Fibroblast of mammary gland (primary cell): ENCODE results near the gene SPIRE1.

ENCODE experiments used
- DNase-seq: peaks from one replicate; pipeline ENCODE4 v3.0.0-alpha.2; 2010; ENCODE audit warnings: low read depth
- H3K4me3 ChIP-seq: 2 replicates; pipeline ENCODE4 v1.5.1; 2011; ENCODE audit warnings: low read depth, mild to moderate bottlenecking, low read length, moderate library complexity; ENCODE audit not compliant: control insufficient read depth
- TF ChIP-seq, protein P1 (sequence below): conservative IDR thresholded peaks from 2 replicates; pipeline ENCODE4 v1.5.1; 2011; ENCODE audit warnings: low read depth, low read length, inconsistent platforms; ENCODE audit not compliant: control insufficient read depth, insufficient read depth

The SPIRE1 gene

DNA sequence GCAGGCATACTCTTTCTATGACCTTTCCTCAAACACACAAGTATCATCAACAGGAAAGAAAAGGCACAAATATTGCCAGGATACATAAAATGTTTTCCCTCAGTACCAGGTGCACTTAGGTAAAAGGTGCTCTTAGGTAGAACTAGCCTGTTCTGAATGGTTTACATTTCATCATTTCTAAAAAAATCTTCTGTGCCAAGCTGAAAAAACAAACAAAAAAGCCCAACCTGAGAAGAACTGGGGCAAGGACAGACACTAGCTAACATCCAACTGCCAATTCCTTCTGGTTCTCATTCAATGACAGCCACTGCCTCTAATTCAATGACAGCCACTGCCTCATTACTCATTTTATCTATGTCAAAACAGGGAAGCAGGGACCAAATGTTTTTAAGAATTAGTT, 68.5 kb downstream of the SPIRE1 start:
- no peak overlapping the region for H3K4me3 ChIP-seq
- TF ChIP-seq, protein P1, sequence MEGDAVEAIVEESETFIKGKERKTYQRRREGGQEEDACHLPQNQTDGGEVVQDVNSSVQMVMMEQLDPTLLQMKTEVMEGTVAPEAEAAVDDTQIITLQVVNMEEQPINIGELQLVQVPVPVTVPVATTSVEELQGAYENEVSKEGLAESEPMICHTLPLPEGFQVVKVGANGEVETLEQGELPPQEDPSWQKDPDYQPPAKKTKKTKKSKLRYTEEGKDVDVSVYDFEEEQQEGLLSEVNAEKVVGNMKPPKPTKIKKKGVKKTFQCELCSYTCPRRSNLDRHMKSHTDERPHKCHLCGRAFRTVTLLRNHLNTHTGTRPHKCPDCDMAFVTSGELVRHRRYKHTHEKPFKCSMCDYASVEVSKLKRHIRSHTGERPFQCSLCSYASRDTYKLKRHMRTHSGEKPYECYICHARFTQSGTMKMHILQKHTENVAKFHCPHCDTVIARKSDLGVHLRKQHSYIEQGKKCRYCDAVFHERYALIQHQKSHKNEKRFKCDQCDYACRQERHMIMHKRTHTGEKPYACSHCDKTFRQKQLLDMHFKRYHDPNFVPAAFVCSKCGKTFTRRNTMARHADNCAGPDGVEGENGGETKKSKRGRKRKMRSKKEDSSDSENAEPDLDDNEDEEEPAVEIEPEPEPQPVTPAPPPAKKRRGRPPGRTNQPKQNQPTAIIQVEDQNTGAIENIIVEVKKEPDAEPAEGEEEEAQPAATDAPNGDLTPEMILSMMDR = no peak
- DNase-seq = no peak

DNA sequence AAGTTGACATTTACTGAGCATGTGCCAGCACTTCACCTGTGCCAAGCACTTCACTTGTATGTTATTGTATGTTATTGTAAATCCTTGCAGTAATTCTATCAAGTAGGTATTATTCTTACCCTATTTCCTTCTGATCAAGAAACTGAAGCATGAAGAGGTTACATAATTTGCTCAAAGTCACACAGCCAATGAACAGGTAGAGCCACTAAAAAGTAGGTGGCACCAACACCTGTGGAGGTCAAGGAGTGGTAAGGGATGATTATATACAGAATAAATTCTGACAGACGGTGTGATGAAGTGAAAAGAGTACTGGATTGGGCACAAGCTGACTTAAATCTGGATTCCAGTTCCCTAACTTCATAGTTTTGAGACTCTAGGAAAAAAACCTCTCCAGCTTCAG, 71.0 kb downstream of the SPIRE1 start:
- TF ChIP-seq, protein P1 = no peak
- DNase-seq = no peak

DNA sequence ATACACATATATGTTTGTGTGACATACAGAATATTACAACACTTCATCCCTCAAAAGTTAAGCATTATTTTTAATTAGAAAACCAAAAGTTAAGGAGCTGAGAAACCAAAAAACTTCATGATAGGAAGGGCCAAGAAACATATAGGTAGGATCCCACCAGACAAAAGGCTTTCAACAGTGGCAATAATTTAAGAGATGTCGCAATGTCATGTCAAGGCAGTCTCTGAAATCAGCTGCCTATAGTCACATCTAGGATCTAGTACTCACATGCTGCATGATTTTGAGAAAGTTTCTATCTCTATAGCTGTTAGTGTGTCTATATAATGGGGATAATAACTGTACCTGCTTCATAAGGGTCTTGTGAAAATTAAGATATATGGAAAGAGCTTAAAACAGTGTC, 72.7 kb downstream of the SPIRE1 start:
- TF ChIP-seq, protein P1 = no peak
- DNase-seq = no peak
- no peak overlapping the region for H3K4me3 ChIP-seq

More for the DNA sequence above, 71.0 kb downstream of the SPIRE1 start:
- no peak overlapping the region for H3K4me3 ChIP-seq

DNA sequence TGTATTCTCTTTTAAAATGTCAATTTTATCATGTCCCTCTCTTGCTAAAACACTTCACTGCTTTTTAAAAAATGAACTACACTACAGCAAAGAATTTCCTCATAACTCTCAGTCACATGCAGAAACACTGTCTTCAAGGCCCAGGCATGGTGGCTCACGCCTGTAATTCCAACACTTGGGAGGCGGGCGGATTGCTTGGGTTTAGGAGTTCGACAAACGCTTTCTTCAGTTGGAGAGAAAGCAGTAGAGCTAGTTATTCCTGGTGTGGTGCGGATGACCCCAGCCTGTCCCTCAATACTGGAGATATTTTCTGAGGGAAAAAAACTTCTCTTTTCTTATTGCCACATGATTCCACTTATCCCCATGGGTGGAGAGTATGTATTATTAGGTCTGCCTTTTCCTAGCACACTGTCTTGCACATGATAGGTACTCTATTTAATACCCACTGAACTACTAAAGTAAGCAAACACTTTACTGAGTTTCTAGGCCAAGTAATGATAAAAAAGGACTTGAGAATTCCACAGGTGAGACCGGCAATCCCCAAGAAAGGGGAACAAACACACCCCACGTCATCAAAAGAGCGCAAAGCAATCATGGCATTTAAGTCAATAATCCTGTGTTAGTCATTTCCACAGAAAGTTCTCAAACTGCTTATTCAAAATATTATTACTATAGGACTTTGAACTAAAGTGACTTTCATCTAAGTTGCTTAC, 77.1 kb downstream of the SPIRE1 start:
- DNase-seq = no peak
- TF ChIP-seq, protein P1 = no peak

DNA sequence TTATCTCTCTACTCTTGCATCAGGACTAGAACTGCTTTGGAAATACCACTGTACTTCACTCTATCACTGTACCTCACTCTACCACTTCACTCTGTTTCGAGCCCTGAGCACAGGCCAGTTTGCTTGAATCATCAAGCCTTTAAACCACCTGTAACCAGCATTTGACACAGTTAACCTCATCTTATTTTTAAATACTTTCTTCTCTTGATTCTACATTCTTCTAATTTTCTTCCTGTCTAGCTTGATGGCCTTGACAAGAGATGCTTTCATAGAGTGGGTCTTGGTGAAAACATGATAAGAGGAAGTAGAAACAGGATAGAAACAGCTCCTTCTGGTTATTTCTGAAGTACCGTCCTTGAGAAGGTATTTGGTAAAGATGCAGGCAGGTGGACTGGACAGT, 78.1 kb downstream of the SPIRE1 start:
- DNase-seq = no peak

More for the DNA sequence above, 77.1 kb downstream of the SPIRE1 start:
- no peak overlapping the region for H3K4me3 ChIP-seq

DNA sequence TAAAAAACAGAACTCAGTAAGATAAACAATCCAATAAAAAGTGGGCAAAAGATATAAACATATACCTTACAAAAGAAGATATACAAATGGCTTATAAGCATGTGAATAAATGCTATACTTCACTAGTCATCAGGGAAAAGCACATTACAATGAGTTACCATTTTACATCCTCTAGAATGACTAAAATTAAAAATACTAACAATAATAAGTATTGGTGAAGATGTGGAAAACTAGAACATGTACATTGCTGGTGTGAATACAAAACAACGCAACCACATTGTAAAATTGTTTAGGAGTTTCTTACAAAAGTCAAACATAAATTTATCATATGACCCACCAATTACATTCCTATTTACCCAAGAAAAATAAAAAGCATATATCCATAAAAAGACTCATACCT, 80.1 kb downstream of the SPIRE1 start:
- H3K4me3 ChIP-seq = no peak overlapping the region
- TF ChIP-seq, protein P1 = no peak
- no peak for DNase-seq

More for the DNA sequence above, 78.1 kb downstream of the SPIRE1 start:
- H3K4me3 ChIP-seq = no peak overlapping the region
- TF ChIP-seq, protein P1 = no peak
